ENCODE results near the gene COLEC11. TPM values are rescaled to one million over a fixed set of nuclear protein-coding genes. Genes with fewer than 3 reads are reported as not detected.

COLEC11 gene
- polyA plus RNA-seq, 1 experiment: 0.15 TPM

DNA sequence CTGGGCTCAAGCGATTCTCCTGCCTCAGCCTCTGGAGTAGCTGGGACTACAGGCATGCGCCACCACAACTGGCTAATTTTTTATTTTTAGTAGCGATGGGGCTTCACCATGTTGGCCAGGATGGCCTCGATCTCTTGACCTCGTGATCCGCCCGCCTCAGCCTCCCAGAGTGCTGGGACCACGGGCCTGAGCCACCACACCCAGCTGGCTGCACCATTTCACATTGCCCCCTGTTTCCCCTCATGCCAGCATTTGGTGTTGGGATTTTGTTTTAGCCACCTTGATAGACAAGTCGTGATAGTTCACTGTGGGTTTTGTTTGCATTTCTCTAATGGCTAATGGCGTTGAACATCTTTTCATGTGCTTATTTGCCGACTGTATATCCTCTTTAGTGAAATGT, 5.8 kb upstream of the COLEC11 start:
- Histone ChIP-seq H3K4me3 (ENCODE audit: low read depth, low read length) (no peak overlapping the region), H3K36me3 (ENCODE audit: control insufficient read depth, insufficient read depth, low read length) (peaks cover 4% of the 10 kb centered on the region), H3K27me3 (ENCODE audit: control insufficient read depth, insufficient read depth, low read length) (no peaks in the 10 kb centered on the region)
- POLR2A ChIA-PET: no interaction called here
- CTCF ChIA-PET: no interaction called here
- DNase-seq (ENCODE audit: low read depth): no peak
- TF ChIP-seq, protein P1, sequence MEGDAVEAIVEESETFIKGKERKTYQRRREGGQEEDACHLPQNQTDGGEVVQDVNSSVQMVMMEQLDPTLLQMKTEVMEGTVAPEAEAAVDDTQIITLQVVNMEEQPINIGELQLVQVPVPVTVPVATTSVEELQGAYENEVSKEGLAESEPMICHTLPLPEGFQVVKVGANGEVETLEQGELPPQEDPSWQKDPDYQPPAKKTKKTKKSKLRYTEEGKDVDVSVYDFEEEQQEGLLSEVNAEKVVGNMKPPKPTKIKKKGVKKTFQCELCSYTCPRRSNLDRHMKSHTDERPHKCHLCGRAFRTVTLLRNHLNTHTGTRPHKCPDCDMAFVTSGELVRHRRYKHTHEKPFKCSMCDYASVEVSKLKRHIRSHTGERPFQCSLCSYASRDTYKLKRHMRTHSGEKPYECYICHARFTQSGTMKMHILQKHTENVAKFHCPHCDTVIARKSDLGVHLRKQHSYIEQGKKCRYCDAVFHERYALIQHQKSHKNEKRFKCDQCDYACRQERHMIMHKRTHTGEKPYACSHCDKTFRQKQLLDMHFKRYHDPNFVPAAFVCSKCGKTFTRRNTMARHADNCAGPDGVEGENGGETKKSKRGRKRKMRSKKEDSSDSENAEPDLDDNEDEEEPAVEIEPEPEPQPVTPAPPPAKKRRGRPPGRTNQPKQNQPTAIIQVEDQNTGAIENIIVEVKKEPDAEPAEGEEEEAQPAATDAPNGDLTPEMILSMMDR (IDR thresholded peaks at IDR 0.05; ENCODE audit: insufficient read depth, low read depth, low read length): no peak

DNA sequence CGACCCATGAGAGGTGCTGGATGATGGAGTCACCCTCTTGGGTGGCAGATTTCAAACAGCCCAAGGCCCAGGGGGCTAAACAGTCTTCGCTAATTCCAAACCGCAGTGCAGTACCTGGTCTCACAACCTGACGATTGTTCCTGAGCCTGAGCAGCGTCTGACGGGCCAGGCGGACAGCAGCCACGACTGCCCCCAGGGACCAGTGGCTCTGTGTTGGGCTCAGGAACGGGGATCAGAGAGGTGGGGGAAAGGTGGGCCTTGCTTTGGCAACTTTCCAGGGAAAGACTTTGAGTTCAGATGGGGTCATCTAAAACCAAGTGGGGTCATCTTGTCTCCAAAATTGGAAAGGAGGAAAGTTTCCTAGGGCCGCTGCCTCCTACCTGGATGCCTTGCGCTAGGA, 492 bp downstream of the COLEC11 start:
- ChIA-PET POLR2A (no interaction called here), CTCF (interaction anchor here (1.8 kb wide), 1 partner anchor 28 kb away, joined by 4 read pairs; no protein-coding TSS in a partner anchor)
- no peak overlapping the region for H3K4me3 ChIP-seq (ENCODE audit: low read depth, low read length)
- H3K27me3 ChIP-seq (ENCODE audit: control insufficient read depth, insufficient read depth, low read length): no peaks in the 10 kb centered on the region
- TF ChIP-seq, protein P1 (IDR thresholded peaks at IDR 0.05; ENCODE audit: insufficient read depth, low read depth, low read length): no peak
- H3K36me3 ChIP-seq (ENCODE audit: control insufficient read depth, insufficient read depth, low read length): no peaks in the 10 kb centered on the region
- DNase-seq (ENCODE audit: low read depth): no peak

DNA sequence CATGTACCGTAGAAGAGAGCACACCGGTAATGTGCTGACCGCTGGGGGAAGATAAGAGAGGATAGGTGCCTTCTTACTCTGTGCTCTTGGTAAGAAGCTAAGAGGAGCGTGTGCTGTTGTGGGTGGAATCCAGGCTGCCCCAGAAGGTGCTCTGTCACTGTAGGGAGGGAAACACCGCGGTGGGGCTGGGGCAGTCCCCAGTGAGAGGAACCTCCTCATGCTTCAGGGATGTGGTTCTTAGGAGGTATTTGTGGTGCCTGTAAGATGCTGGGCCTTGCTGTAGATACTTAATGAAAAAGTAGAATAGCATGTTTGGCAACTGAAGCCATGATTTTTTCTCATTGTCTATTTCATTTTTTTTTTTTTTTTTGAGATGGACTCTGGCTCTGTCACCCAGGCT, 1.1 kb downstream of the COLEC11 start:
- Histone ChIP-seq H3K36me3 (ENCODE audit: control insufficient read depth, insufficient read depth, low read length) (no peaks in the 10 kb centered on the region), H3K27me3 (ENCODE audit: control insufficient read depth, insufficient read depth, low read length) (no peaks in the 10 kb centered on the region), H3K4me3 (ENCODE audit: low read depth, low read length) (no peak overlapping the region)
- ChIA-PET CTCF (no interaction called here), POLR2A (no interaction called here)
- no peak for DNase-seq (ENCODE audit: low read depth)
- TF ChIP-seq, protein P1 (IDR thresholded peaks at IDR 0.05; ENCODE audit: insufficient read depth, low read depth, low read length): no peak

DNA sequence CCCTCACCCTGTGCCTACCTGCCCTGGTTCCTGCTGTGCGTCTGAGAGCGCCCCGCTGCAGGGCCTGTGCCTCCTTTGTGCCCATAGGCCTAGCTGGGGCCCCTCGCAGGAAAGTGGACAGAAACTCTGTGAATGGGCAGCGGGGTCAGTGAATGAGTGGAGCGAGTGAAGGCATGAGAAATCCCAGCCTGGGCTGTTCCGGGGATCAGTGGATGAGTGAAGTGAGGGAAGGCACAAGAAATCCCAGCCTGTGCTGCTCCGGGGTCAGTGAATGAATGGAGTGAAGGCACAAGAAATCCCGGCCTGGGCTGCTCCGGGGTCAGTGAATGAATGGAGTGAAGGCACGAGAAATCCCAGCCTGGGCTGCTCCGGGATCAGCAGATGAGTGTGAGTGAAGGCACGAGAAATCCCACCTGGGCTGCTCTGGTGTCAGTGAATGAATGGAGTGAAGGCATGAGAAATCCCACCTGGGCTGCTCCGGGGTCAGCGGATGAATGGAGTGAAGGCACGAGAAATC, 2.0 kb downstream of the COLEC11 start:
- CTCF ChIA-PET: no interaction called here
- TF ChIP-seq, protein P1 (IDR thresholded peaks at IDR 0.05; ENCODE audit: insufficient read depth, low read depth, low read length): no peak
- Histone ChIP-seq H3K36me3 (ENCODE audit: control insufficient read depth, insufficient read depth, low read length) (no peaks in the 10 kb centered on the region), H3K4me3 (ENCODE audit: low read depth, low read length) (no peak overlapping the region), H3K27me3 (ENCODE audit: control insufficient read depth, insufficient read depth, low read length) (no peaks in the 10 kb centered on the region)
- POLR2A ChIA-PET: no interaction called here
- no peak for DNase-seq (ENCODE audit: low read depth)

DNA sequence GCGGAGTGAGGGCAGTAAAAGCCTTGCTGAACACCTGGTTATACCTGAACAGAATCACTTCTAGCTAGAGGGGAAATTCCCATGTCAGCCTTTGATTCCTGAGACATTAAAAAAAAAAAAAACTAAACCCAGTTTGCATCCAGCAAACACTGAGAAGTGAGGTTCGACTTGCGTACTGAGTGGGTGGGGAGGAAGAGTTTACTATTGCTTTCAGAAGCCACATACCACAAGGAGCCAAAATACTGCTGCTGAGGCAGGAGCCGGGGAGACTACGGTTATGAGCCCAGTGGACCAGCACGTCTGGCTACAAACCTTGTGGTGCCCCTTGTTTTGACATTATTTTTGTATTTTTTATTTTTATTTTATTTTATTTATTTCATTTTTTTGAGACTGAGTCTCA, 2.7 kb downstream of the COLEC11 start:
- TF ChIP-seq, protein P1 (IDR thresholded peaks at IDR 0.05; ENCODE audit: insufficient read depth, low read depth, low read length): no peak
- POLR2A ChIA-PET: no interaction called here
- CTCF ChIA-PET: no interaction called here
- Histone ChIP-seq H3K36me3 (ENCODE audit: control insufficient read depth, insufficient read depth, low read length) (no peaks in the 10 kb centered on the region), H3K27me3 (ENCODE audit: control insufficient read depth, insufficient read depth, low read length) (no peaks in the 10 kb centered on the region), H3K4me3 (ENCODE audit: low read depth, low read length) (no peak overlapping the region)
- no peak for DNase-seq (ENCODE audit: low read depth)

All from BJ (cell line).